COLO829 (cell line): ENCODE results near the gene HDAC4.
"Not testable (repeated sequence)": the region's sequence is repeated elsewhere in the genome, so short reads cannot be mapped to it uniquely, and the experiment has no call there.

ENCODE experiments used
- DNase-seq: peaks from one replicate; pipeline ENCODE4 v3.0.0; 2012; ENCODE audit warnings: low spot score

HDAC4 gene

DNA sequence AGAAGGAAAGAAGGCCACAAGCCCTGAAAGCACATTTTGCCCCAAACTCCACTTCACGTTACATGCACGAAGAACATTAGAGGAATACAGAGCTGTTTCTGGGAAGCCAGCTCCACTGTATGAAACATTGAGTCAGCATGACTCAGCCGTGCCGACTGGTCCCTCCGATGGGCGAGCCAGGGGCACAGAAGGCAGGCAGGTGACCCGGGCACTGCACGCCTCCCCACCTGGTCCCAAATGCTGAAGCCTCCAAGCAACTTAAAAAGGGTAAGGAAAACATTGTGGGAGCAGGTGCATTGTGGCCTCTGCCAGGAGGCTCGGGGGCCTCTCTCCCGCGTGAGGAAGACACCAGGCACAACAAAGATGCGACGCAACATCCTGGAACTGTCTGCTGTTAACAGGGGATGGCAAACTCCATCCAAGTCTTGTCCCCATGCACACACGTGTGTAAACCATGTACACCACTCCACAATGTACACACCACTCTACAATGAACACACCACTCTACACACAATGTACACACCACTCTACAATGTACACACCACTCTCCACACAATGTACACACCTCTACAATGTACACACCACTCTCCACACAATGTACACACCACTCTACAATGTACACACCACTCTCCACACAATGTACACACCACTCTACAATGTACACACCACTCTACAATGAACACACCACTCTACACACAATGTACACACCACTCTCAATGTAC, 120.4 kb downstream of the HDAC4 start:
- DNase-seq: not testable (repeated sequence)

DNA sequence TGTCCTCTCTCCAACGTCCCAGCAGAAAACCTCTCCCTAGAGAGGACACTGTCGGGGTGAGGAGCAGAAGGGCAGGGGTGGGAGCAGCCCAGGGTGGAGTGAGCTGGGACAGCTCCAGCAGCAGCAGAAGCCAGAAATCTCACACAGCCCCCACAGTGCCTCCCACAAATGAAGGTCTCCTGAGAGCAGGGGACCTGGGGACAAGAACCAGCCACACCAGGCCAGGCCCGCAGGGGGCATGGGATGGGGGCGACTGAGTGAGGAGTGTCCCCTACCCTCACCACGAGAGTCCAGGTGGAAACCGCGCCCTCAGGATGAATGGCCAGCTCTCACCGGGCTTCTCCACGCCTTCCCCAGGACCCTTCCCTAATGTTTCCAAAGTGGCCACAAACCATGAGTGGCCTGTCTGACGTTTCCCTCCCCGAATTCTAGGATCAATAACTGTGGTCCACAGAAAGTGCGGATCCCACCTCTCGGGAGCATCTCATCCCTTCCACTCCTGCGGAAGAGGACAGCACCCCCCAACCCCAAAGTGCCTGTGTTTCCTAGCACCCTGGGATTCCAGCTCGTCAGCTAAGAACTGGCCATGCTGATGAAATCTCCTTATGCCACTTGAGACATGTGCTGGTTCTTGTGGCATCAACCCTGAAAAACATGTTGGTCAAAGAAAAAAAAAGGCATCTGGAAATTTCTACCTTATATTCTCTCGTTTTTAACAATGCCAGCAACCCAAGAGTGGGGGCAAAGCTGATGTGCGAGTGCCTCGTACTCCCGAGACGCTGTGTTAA, 121.1 kb downstream of the HDAC4 start:
- DNase-seq: no peak

DNA sequence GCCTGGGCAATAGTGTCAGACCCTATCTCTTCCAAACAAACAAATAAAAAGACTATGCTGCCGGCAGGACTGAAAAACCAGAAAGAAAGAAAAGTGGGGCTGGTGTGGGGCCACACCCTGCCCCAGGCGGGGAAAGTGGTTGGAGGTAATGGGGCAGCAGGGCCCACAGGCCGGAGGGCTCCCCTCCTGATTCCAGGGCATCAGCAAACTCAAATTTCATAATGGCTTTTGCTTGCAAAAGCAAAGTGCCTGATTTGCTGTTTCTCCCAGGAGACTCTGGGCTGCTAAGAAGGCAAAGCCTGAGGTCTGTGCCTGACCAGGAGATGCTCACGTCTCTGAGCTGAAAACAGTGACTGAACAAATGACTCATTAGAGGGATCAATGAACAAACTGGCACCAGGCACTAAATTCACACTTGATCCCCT, 121.9 kb downstream of the HDAC4 start:
- DNase-seq: no peak

DNA sequence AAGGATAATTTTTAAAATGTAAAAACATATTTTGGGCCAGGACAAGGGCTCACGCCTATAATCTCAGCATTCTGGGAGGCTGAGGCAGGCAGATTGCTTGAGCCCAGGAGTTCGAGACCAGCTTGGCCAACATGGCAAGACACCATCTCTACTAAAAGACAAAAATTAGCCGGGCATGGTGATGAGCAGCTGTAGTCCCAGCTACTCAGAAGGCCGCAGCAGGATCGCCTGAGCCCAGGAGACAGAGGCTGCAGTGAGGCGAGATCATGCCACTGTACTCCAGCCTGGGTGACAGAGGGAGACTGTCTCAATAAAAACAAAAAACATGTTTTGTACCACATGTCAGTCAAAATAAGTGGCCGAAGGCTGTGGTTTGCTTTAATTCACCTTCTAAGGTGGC, 122.5 kb downstream of the HDAC4 start:
- no peak for DNase-seq

DNA sequence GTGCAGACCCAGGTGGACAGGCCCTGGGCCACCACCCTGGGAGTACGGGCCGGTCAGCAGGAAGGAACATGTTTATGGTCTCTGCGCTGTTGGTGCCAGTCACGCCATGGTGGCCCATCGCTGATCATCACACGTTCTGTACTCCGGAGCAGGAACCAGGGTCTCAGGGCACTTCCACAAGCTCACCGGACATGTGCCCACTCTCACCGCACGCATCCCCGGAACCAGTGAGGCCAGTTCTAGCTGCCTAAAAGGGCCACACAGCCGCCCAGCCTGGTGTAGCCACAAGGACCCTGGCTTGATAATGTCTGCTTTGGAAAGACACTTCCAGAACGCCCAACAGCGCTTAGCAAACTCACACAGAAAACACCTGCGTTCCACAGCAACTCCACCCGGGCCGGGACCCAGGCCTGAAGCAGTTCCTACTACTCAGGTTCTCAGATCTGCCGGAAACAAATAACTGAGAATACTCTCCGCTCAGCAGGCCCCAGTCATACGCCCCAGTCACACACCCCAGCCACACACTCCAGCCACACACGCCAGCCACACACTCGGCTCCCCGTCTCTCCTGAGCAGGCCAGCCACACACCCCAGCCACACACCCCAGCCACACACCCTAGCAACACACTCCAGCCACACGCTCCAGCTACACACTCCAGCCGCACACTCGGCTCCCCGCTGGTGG, 123.3 kb downstream of the HDAC4 start:
- DNase-seq: no peak

DNA sequence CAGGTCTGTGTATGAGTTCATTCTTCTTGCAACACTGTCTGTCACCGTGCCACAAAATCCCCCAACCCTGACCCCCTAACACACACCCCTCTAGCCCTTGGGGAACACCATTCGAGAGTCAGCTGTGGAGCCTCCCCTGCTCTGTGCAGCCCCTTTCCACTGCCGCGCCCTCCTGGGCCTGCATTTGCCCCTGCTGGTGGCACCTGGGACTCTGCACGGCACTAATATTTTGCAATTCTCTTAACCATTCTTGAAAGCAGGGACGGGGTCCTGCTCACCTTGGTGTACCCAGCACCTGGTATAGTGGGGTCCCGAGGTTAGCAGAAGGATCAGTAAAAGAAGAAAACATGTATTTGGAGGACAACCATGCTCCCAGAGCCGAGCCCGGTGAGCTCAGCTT, 124.0 kb downstream of the HDAC4 start:
- no peak for DNase-seq

DNA sequence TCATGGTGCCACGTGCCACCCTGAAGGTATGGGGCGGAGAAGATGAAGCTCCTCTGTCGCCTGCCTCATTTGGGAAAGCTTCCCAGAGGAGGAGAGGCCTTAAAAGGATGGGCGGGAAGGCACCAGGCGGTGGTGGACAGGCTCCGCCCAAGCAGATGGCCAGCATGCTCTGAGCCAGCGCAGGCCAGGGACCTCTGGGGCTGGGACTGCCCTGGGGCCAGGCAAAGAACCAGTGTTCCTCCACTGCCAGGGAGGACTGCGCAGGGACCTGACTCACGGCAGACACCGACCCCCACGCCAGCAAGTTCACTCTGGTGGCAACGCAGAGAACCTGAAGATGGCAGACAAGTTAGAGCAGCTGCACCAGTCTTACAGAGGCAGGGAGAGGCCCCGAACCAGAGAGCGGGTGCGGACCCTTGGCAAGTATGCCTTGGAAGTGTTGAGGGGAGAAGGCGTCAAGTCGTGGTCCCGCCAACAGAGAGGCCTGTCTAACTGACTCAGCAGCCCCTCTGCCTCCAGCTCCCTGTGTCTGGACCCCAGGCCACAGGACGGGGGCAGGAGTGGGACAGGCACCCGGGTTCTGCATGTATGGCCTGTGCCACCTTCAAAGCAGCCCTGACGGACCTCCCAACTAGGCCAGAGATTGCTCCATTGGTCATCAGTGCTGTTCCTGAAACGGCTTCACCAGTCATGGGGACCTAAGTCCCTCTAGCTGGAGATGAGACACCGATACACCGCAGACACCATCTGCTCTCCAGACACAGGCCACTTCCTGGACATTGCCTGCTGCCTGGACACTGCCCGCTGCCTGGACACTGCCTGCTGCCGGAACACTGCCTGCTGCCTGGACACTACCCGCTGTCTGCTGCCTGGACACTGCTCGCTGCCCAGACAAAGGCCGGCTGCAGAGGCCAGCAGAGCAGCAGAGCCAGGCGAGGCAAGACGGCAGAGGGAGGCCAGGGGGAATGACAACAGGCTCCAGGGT, 124.7 kb downstream of the HDAC4 start:
- DNase-seq: no peak

DNA sequence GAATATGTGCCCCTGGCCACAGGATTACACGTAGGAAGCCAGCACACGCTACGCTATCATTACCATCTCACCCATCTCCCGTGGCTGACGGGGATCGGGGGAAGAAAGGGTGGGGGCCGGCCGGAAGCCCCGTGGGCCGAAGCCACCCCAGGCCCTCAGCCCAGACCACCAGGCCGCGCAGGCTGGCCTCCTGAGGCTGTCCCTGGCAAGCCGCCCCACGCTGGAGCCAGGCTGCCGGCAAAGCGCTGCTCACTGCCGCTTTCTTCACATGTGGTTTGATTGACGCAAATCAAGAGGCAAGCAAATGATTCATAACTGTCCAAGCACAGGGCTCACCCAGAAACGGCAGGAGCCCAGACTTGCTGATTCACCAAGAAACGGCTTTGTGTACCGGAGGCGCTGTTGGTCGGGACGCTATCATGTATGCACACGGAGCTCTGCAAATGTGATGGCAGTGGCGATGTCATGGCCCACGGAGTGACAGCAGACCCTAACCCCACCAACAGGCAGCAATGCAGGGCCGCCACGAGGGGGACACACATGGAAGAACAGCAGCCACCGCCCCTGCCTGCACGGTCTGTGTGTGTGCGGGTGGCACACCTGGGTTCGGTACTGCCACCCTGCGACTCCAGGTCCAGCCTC, 125.7 kb downstream of the HDAC4 start:
- DNase-seq: peak; percentile 83

DNA sequence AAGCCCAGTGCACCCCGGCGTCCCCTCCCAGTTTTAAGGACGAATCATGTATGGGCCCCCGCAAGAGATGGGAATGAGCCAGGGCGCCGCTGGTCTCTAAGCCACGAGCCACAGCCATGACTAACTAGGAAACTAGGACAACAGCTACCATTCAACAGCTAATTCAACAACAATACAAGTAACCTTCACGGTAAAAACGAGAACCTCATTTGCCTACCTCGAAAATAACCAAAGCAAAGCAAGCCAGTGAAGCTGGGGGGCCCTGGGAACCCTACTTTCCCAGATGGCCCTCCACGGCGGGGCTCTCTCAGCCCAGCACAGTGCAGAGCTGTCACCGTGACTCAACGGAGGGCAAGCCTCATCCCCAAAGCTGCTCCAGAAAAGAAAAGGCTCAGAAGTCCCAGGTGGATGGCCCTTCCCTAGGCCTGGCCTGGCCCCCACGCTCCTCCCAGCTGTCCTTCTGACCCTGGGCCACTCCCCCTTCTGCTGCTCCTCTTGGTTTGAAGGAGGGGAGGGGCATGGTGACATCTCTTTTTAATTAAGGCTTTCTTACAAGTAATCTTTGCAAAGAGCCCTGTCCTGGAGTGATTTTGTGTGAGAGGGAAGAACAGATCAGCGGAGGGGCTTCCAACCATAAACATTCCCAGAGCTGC, 126.3 kb downstream of the HDAC4 start:
- DNase-seq: peak; percentile 23

DNA sequence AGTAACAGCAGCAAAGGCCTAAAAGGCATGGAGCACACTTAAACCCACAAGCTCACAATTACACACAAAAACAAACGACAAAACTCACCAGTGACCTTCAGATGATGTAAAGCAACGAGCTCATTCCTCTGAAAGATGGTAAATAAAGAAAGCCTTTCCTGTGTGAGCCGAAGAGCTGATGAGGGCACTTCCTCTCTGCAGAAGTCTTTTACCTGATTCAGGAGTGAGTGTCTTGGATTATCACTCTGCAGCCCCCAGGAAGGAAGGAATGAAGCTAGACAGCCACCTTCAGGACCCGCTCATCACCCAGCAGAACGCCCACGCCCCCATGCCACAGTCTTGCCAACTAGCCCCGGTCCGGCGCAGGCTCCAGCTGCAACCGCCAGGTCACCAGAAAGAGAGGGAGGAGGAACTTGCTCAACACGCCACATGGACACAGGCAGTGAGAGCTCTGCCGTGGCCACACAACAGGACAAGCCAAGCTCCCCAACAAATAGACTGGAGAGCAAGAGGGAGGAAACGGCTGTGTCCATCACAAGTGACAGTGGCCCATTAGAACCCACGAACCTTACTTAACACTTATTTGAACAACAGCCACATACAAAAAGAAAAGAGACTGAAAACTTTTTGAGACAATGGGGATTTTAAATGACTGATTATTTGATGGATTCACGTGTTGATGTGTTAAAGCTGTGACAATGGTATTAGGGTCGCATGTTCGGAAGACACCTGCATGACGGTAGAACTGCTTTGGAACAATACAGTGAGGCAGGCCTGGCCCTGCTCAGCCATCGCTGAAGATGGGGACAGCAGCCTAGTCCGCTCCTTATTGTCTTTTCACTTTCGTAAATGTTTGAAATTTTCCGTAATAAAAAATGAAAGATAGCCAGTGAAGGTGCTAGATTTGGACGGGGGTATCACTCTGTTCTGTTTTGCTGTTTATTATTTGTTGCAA, 127.3 kb downstream of the HDAC4 start:
- no peak for DNase-seq

DNA sequence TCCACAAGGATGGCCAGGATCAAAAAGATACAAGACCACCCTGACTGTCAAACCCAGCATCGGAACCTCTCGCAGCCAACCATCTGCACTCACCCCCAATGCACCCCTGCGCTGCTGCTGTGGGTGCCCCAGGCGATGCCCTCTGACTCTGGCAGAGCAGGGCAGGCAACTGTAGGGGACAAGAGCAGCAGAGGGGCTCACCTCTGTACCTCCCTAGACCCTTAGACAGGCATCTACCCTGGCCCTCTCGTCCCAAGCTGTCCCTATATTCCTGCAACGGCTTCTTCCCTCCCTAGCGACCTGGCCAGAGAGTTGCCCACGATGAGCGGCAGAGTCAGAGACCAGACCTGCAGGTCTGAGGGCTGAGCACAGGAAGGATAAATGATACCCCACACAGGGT, 128.2 kb downstream of the HDAC4 start:
- no peak for DNase-seq

DNA sequence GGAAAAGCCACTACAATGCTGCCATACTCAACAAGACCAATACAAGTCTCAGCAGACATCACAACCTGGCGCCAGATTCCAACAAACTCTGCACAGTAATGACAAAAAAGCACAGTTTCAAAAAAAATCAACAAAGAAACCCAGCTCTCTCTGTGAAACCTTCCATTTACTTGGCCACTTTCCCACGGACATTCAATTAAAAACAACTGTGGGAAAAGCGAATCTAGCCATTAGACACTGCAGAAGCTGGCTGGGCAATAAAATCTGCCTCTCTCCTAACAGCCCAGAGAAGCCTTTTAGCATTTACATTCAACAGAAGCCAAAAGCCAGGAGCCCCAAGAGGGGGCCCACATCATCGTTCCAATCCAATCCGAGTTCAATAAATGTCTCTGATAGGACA, 128.9 kb downstream of the HDAC4 start:
- no peak for DNase-seq

DNA sequence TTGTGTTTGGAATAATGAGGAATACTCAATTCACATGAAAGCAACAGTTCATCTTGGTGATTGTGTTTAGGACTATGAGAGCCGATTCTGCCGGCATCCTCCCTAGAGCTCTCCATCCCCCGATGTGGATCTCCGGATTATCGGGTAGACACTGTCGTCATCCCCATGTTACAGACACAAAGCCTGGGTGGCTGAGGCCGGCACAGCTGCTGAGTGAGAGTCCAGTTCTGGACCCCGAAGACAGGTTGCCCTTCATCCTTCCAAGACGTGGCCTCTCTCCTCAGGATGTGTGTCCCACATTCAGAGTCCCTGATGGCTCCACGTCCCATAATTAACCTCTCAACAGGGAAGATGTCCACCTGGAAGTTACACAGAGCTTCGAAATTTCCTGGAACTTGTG, 129.3 kb downstream of the HDAC4 start:
- DNase-seq: no peak

DNA sequence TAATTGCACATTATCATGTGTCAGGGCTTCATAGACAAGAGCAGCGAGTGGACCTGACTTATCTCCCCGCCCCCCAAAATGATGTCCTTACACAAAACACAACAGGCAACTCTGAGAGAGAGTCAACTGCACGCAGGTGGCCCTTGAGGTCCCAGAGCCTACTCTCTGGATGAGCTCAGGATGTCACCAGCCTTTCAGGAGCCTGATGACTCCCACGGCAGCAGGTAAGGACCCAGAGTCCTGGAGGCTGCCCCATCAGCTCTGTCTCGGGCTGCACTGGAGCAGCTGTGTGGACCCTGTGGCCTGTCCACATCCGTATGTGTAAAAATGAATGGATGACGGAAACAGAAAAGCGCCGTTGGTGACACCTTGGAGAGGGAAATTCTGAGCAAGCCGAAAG, 130.9 kb downstream of the HDAC4 start:
- DNase-seq: no peak

DNA sequence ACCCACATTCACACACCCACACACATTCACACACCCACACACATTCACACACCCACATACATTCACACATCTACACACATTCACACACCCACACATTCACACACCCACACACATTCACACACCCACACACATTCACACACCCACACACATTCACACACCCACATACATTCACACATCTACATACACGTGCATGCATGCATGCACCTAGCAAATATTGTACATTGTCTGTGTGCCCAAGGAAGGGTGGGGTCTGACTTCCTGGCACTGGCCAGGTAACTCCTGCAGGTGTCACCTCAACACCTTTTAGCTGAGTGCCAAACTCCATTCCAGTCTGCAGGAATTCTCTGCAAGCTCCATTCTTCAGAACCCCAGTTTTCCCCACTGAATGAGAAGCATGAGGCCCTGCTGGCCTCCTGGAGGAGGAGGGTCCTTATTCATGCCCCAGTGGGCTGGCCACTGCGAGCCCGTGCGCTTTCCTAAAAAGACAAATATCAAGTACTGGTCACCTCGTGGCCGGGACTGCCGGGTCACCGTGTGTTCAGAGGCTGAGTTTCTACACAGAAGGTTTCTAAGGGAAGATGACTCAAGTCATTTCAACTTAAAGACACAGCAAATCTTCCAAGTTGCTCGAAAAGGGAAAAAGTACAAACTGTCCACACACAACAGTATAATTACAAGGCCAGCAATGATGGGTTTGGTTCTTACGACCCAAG, 131.5 kb downstream of the HDAC4 start:
- DNase-seq: no peak

DNA sequence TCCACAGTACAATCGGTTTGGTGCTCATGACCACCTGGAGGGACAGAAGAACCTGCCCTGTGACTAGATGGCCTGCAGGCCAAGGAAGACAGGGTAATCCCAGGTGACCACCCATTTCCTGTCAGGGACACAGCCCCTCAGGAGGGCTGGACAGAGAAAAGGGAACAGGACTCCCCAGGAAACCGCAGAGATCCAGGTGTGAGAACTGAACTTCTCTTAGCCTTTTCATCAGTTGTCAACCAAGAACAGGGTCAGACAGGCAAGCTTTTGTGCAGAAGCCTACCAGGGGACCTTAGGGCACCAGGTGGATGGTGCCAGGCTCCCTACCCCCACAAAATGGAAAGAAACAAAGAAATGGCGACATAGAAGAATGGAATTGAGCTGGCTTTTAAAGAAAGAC, 132.3 kb downstream of the HDAC4 start:
- no peak for DNase-seq

DNA sequence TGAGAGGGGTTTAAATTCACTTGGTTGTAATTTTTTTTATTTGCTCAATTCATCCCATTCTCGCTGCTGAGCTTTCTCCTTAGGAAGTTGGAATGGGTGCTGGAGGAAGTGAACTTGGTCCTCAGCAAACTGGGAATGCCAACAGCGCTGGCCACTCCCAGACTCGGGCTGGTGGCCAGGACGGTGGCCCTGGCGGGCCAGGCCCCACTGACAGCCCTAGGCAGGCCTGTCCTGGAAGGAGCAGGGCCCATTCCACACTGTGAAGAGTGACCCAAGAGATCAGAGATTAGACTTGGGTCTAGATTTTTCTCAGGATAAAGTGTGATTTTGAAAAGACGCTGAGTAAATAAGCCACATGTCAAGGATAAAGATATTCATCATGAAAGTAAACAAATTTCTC, 132.7 kb downstream of the HDAC4 start:
- DNase-seq: no peak

DNA sequence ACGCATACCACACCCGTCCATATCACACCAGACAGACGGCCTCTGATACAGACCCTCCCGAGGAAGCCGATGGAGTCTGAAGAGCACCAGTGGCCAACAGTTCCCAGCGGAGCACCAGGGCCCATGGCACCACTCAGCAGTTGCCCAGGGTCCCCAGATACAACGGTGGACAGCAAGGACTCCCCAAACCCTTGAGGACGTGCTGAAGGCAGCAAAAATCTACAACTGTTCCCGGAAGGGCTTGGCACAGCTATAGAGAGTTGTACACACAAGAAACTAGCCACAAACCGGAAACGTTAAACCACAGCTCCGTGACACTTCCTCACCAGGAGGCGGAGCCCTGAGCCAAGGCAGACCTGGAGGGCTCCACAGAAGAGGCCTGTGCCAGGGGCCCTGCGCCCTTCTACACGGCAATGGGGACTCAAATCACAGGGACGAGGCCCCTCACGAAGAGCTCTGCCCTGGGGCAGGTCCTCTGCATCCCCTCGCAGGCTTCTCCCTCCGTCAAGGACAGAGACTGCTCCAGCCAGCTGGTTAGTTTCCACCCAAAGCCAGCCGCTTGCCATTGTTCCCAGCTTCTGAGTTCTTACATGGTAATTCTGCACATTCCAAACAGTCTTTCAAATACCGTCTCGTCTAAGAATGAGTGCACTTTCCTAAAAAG, 133.4 kb downstream of the HDAC4 start:
- no peak for DNase-seq
